SKM-1 (cell line): ENCODE measurements around the gene RET.

Source experiments
- DNase-seq: peaks from one replicate; lab custom pipeline; 2025; ENCODE audit not compliant: unreplicated experiment; lab: John Stamatoyannopoulos, UW

RET gene

DNA sequence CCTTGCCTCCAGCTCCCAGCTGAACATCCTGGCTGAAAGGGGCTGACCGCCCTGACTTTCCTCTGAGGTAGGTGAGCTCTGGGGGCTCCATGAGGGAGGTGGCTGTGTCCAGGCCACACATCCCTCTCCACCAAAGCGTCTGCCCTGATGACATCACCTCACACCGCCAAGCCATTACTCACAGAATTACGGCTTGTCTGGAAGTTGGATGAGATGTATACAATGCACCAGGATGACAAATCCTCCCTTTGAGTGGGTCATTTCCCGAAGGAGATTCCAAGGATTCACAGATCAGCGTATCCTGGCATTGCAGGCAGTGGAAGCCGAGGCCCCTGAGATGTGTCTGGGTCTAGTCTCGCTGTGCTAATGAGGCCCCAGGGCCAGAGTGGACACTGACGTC, 15.1 kb upstream of the RET start:
- no peak for DNase-seq

GRCh38 chr10:43062402-43063160, 14.3 kb upstream of the RET start:
- DNase-seq, result no peak

GRCh38 chr10:43064331-43065075, 12.4 kb upstream of the RET start:
- DNase-seq, result no peak

DNA sequence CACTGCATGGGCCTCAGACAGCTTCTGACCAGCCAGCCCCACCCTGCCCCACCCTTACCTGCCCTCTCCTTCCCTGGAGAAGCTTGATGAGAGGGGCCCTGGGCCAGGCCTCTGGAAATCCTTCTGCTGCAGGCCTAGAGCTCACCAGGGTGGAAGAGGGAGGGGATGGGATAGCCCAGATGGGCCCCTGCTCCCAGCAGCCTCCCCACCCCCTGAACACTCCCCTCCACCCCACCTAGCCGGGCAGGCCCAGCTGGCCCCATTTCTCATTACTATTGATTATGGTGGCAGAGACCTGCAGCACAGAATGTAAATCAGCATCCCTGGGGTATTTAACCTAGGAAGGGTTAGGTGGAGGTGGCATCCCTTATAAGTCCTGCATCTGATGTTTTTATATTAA, 11.6 kb upstream of the RET start:
- DNase-seq, result no peak

GRCh38 chr10:43065761-43066160, 11.1 kb upstream of the RET start:
- no peak for DNase-seq

- DNase-seq, result no peak
Observed at GRCh38 chr10:43066481-43066880, 10.4 kb upstream of the RET start.

DNA sequence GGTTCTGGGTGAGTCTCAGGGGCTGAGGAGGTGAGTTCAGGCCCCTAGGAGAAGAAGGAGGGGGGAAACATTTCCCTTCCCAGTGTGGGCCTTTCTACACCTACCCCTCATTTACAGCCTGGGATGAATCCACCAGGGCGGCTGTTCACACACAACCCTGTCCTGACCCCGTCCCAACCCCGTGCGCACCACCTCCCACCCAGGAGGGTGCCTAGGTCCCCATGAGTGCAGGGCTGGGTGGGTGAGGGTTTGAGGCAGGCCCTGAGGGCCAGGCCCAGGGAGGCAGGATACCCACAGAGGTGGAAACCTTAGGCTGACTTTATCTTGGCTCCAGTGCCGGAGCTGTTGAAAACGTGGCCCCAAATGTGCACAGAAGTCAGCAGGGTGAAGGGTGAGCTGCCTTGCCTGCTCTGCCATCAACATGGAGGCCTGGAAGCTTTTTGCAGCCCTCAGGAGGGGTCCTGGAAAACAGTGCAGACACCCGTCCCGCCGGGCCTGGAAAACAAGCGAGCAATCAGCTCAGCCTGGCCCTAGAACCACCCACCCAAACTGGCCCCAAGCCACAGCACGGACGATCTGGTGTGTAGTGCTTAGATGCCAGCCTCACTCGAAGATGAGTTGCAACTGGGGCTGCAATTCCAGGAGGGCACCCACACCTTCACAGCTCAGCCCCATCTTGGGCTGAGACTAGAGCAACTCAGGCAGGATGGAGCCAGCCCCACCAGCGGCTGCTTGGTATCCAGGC, 9.3 kb upstream of the RET start:
- DNase-seq, result no peak

GRCh38 chr10:43068136-43068395, 8.8 kb upstream of the RET start:
- DNase-seq, result no peak

- DNase-seq, result no peak
Observed at GRCh38 chr10:43068471-43069210, 8.2 kb upstream of the RET start.

GRCh38 chr10:43069211-43069515, 7.7 kb upstream of the RET start:
- no peak for DNase-seq

- no peak for DNase-seq
Observed at GRCh38 chr10:43069579-43069978, 7.3 kb upstream of the RET start.

- DNase-seq, result no peak
Observed at GRCh38 chr10:43070121-43071085, 6.5 kb upstream of the RET start.

DNA sequence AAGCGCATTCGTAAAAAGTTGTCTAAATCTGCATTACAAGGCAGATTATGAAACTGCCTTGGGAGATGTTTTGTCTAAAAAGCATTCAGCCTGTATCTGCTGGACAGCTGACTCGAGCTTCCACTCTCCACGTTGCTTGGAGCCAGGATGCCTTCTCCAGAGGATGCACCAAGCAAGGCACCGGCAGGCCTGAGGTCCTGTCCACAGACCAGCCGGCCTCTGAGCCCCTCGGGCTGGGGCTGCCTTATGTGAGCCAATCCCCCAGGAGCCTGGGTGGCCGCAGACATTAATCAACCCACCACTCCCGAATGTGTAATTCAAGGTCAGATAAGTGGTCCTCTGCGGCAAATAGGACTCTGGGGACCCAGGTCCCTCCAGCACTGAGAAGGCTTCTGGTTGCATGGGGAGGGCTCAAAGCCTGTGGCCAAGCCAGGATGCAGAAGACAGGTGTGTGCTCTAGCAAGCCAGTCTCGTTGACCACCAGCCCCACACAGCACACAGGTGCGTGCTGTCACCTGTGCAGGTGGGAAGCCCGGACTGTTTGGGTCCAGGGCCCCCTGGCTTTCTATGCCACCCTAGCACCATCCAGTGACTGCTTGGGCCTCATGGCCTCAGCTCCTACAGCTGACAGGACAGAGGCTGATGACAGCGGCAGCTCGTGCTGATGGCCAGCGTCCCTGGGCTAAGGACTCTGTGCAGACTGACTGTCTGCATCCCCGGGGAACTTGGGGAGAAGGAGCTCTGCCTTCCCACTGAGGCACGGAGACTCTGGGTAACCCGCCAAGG, 4.8 kb upstream of the RET start:
- DNase-seq, result no peak

- no peak for DNase-seq
Observed at GRCh38 chr10:43073191-43073590, 3.7 kb upstream of the RET start.

- no peak for DNase-seq
Observed at GRCh38 chr10:43073721-43074120, 3.1 kb upstream of the RET start.

DNA sequence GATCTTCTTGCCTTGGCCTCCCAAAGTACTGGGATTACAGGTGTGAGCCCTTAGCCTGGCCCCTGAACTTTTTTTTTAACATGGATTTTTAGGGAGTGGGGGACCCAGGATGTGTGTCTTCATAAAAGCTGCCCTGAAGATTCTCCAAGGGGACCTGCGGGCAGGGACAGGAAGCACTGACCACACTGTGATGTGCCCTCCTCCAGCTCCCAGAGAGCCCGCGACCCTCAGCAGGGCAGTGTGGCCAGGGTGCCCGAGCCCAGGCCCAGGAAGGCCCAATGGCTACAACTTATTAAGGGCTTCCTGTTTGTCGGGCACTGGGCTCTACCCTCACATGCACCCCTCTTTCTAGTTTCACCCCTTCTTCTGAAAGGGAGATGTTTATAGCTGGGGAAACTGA, 2.5 kb upstream of the RET start:
- DNase-seq, result no peak

GRCh38 chr10:43074827-43075611, 1.9 kb upstream of the RET start:
- DNase-seq, result no peak

GRCh38 chr10:43075612-43076003, 1.3 kb upstream of the RET start:
- no peak for DNase-seq

DNA sequence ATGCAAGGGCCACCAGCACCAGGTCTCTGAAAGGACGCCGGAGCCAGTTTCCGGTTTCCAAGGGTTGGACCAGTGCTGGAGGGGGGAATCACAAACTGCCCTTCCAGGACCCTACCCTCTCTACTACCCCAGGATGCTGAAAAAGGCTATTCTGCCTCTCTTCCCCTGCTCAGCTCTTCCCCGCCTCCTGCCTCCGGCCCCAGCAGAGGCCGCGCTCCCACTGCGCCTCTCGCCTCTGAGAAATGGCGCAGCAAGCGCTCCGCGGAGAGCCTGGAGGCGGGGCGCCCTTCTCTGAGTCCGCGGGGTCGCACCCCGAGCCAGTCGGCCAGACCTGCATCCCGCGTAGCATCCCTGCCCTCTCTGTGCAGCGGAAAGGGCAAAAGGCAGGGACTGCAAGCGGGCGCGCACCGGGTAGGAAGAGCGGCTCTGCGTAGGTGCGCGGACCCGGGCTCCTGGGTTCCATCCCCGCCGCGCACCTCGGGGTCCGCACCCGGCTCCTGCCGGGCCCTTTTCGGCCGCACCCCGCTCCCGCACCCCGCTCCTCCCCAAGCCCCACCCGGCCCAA, 476 bp upstream of the RET start:
- DNase-seq, result no peak
